GM15510 (cell line): ENCODE data around the gene NSUN3.

Experiments used
- POLR2A ChIP-seq: IDR thresholded peaks from 3 replicates; pipeline ENCODE4 v1.6.1; 2011; ENCODE audit warnings: borderline replicate concordance; ENCODE audit not compliant: insufficient read length; ENCODE audit errors: extremely low read depth

Gene NSUN3

GRCh38 chr3:94064243-94064860 lies 1.5 kb downstream of the NSUN3 start:
- no peak for TF ChIP-seq POLR2A

GRCh38 chr3:94065122-94065521 lies 2.3 kb downstream of the NSUN3 start:
- TF ChIP-seq POLR2A, result no peak

- TF ChIP-seq POLR2A, result no peak
Observed at GRCh38 chr3:94065819-94066480, 3.1 kb downstream of the NSUN3 start.

- TF ChIP-seq POLR2A, result no peak
Observed at GRCh38 chr3:94066506-94067500, 3.9 kb downstream of the NSUN3 start.

DNA sequence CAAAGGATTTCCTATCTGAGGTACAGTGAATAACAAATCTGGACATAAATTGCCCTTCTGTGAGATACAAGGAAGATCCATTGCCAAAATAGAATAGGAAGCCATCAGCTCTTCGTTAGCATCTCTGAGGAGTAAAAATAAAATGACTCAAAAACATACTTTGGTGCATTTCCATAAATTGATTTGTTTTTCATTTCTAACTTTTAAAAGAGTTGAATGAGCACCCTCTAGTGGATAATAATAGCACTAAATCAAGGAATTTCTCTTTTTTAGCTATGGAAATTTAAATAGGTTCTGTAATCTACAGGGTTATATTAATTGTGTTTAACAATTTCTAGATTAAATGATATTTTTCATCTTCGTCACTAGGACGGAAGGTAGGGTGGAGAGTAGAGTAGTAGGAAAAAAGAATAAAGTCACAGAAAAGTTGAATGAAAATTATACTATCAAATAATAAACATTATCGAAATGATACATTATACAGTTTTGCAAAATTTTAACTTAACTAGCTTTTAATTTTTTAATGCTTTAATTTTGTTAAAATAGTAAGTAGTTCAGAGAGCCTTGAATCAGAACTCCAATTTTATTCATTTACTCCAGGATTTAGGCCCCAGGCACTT lies 6.4 kb downstream of the NSUN3 start:
- TF ChIP-seq POLR2A, result no peak

- TF ChIP-seq POLR2A, result no peak
Observed at GRCh38 chr3:94070341-94070911, 7.6 kb downstream of the NSUN3 start.

DNA sequence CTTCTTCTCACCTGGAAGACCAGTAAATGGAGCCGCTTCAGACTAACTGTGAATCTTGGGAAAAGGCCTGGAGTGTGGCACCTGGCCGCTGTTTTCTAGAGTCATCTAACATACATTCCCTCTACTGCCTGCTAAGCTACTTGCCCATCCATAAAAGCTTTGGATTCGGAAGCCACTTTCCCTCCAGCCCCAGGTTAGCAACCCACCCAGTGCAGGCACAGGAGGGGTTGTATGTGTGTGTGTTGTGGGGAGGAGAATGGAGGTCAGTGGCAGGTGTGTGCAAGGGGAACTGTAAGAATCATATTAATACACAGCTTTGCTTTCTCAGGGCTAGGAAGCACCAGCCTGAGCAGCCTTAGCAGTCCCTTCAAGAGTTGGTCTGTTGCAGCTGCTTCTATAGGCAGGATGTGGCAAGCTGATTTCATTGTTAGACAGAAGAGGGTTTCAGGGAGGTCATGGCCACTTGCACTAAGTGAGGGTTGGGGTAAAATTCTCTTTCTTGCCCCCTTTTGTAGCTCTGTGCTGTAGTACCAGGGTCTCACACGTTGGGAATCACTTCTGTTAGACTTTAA lies 8.9 kb downstream of the NSUN3 start:
- no peak for TF ChIP-seq POLR2A

DNA sequence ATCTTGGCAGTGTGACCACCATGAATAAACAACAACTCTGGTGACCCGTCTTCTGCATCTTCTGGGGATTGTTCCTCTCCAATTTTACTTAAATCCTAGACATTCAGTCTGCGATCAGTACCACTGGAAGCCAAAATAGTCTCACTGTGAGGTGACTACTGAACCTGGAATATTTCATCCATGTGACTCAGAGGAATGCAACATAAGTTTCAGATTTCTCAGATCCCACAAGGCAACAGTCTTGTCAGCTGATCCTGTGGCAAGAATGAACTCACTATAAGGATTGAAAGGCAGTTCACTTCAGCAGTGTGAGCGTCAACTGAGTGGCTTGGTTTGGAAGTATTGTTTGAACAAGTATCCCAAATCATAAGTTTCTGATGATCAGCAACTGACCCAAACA lies 13.2 kb downstream of the NSUN3 start:
- TF ChIP-seq POLR2A, result no peak

- no peak for TF ChIP-seq POLR2A
Observed at GRCh38 chr3:94081884-94082283, 19.0 kb downstream of the NSUN3 start.

DNA sequence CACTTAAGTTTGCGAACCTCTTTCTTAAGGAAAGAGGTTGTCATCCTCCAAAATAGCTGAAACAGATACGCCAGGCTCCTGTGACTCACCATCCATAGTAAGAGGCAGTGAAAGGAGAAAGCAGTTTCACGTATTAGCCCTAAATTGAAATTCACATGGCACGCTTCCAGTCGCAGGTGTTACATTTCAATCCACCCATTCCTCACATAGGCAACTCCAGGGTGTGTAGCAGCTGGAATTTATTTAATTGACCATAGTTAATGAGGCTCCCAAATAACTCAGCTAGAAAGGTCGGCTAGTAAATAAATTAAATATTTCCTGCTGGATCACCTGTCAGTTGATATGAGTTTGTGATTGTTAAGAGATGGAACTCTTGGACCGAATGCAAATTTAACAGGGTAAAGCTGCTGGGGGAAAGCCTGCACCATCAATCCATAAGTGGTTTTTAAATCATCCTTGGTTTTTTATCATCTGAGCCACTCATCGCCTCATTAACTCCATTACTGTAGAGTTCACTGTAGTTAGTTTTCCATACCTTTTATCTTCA lies 19.6 kb downstream of the NSUN3 start:
- no peak for TF ChIP-seq POLR2A

DNA sequence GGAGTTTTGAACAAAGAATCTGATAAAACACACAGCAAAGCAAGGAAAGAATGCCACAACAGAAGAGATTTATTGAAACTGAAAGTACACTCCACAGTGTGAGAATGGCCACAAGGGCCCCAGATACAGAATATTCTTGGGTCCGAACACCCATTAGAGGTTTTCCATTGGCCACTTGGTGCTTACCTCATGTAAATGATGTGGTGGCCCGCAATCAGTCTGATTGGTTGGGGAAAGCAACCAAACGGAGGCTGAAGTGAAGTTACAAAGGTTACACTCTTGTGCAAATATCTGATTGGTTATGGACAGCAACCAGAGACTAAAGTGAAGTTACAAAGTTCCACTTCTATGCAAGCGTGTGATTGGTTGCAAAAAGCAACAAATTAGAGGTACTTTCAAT lies 20.4 kb downstream of the NSUN3 start:
- no peak for TF ChIP-seq POLR2A

DNA sequence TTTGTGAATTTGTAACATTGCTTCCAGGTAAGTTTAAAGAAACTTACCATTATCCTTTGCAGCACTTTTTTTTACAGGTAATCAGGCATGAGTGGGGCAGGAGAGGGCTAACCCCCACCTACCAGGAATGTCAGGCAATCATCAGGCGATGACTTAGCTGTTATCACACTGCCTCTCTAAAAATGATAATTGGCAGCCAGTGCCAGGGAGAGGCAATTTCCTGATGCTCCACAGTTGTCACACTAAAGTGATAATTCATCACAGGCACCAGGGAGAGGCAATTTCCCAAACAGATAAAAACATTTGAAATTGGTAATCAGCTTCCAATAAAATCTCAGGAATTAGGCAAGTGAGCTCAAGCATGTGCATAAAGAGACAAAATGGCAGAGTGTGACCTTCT lies 26.3 kb downstream of the NSUN3 start:
- TF ChIP-seq POLR2A, result no peak

GRCh38 chr3:94092086-94092485 lies 29.2 kb downstream of the NSUN3 start:
- no peak for TF ChIP-seq POLR2A

DNA sequence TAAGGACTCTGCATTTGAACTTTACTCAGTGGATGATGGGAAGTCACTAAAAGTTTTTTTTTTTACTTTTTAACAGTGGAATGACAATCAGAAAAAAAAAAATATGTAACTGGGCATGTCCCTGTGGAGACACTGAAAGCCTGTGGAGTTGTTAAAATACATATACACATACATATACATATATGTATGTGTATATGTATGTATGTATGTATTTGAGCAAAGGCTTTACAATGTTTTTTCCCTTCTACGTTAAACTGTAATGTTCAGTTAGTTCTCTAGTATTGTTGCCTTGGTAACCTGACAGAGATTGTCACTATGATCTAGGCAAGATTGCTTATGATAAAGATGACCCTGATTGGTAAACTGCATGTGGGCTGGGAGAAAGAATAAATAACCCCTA lies 30.3 kb downstream of the NSUN3 start:
- no peak for TF ChIP-seq POLR2A

- no peak for TF ChIP-seq POLR2A
Observed at GRCh38 chr3:94095111-94095510, 32.2 kb downstream of the NSUN3 start.

- TF ChIP-seq POLR2A, result no peak
Observed at GRCh38 chr3:94098452-94098851, 35.6 kb downstream of the NSUN3 start.
